KMS-11 (cell line): ENCODE results near the gene TGDS.

Experiments used
- H2AFZ ChIP-seq: fragments of 200-600 bp; sonication (generic); 2 replicates; pipeline ENCODE4 v1.6.1; 2016; ENCODE audit warnings: antibody characterized with exemption, mixed run types, low read depth
- H3K27ac ChIP-seq: fragments of 200-600 bp; sonication (generic); 2 replicates; pipeline ENCODE4 v1.6.1; 2016; ENCODE audit warnings: mild to moderate bottlenecking, mixed run types
- H3K27me3 ChIP-seq: fragments of 200-600 bp; sonication (generic); 2 replicates; pipeline ENCODE4 v1.6.1; 2017; ENCODE audit warnings: mild to moderate bottlenecking, low read depth, mixed run types, moderate library complexity; ENCODE audit not compliant: insufficient read depth
- H3K36me3 ChIP-seq: fragments of 200-600 bp; sonication (generic); 2 replicates; pipeline ENCODE4 v1.6.1; 2017; ENCODE audit warnings: mild to moderate bottlenecking, mixed run types; ENCODE audit not compliant: insufficient read depth
- H3K4me1 ChIP-seq: fragments of 200-600 bp; sonication (generic); 2 replicates; pipeline ENCODE4 v1.6.1; 2016; ENCODE audit warnings: mild to moderate bottlenecking, low read depth, mixed run types; ENCODE audit not compliant: poor library complexity, severe bottlenecking
- H3K4me2 ChIP-seq: fragments of 200-600 bp; sonication (generic); 2 replicates; pipeline ENCODE4 v1.7.0; 2016; ENCODE audit warnings: mild to moderate bottlenecking, mixed run types
- H3K4me3 ChIP-seq: fragments of 200-600 bp; sonication (generic); IDR thresholded peaks from 2 replicates; pipeline ENCODE4 v1.6.1; 2017; ENCODE audit warnings: low read depth, low read length, mixed read lengths; ENCODE audit not compliant: insufficient read depth
- H3K79me2 ChIP-seq: fragments of 200-600 bp; sonication (generic); 2 replicates; pipeline ENCODE4 v1.6.1; 2016; ENCODE audit warnings: low read depth, mixed run types; ENCODE audit not compliant: insufficient read depth
- H3K9ac ChIP-seq: fragments of 200-600 bp; sonication (generic); 2 replicates; pipeline ENCODE4 v1.6.1; 2016; ENCODE audit warnings: mild to moderate bottlenecking, mixed run types
- H4K20me1 ChIP-seq: fragments of 200-600 bp; sonication (generic); 2 replicates; pipeline ENCODE4 v1.6.1; 2016; ENCODE audit warnings: mild to moderate bottlenecking, mixed run types; ENCODE audit not compliant: insufficient read depth
- TF ChIP-seq, protein P1 (sequence below): fragments of 200-600 bp; sonication (generic); conservative IDR thresholded peaks from 2 replicates; pipeline ENCODE4 v1.6.1; 2017; ENCODE audit warnings: low read depth, mild to moderate bottlenecking, antibody characterized with exemption, low read length, moderate library complexity, mixed read lengths

The TGDS gene

DNA sequence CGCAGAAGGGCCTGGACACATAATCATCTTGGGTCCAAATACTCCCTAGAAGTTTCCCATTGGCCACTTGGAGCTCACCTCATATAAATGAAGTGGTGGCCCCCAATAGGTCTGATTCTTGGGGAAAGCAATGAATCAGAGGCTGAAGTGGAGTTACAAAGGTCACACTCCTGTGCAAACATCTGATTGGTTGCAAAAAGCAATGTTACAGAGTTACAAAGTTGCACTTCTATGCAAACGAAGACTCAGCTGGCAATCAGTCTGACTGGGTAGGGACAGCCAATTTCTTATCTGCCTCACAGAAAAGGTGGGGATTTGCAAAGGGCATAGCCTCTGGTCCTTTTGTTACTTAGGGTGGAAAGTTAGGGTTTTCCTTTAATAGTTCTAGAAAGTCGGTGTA, 3.9 kb upstream of the TGDS start:
- no peak overlapping the region for H3K4me2 ChIP-seq
- H3K79me2 ChIP-seq: peaks cover 18% of the 10 kb centered on the region; the same call in 1 of the 2 replicates
- H3K4me3 ChIP-seq: no peak overlapping the region
- TF ChIP-seq, protein P1, sequence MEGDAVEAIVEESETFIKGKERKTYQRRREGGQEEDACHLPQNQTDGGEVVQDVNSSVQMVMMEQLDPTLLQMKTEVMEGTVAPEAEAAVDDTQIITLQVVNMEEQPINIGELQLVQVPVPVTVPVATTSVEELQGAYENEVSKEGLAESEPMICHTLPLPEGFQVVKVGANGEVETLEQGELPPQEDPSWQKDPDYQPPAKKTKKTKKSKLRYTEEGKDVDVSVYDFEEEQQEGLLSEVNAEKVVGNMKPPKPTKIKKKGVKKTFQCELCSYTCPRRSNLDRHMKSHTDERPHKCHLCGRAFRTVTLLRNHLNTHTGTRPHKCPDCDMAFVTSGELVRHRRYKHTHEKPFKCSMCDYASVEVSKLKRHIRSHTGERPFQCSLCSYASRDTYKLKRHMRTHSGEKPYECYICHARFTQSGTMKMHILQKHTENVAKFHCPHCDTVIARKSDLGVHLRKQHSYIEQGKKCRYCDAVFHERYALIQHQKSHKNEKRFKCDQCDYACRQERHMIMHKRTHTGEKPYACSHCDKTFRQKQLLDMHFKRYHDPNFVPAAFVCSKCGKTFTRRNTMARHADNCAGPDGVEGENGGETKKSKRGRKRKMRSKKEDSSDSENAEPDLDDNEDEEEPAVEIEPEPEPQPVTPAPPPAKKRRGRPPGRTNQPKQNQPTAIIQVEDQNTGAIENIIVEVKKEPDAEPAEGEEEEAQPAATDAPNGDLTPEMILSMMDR: no peak
- peaks cover 15% of the 10 kb centered on the region for H3K4me1 ChIP-seq
- no peaks in the 10 kb centered on the region for H3K36me3 ChIP-seq
- H3K27ac ChIP-seq: no peak overlapping the region
- no peak overlapping the region for H2AFZ ChIP-seq
- no peaks in the 10 kb centered on the region for H3K27me3 ChIP-seq
- no peaks in the 10 kb centered on the region for H4K20me1 ChIP-seq
- H3K9ac ChIP-seq: no peak overlapping the region

DNA sequence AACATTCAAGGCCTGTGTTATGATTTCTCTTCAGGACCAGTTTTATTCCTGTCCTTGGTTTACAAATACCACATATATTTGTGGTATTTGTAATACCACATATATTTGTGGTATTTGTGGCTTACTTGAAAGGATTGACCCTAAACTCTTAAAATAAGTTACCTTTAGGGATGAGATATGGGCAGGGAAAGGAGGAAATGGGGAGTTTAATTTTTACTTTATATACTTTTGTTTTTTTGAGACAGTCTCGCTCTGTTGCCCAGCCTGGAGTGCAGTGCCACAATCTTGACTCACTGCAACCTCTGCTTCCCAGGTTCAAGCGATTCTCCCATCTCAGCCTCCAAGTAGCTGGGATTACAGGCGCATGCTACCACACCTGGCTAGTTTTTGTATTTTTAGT, 2.3 kb upstream of the TGDS start:
- Histone ChIP-seq H3K36me3 (no peaks in the 10 kb centered on the region), H3K79me2 (peaks cover 34% of the 10 kb centered on the region; the same call in 1 of the 2 replicates), H3K4me3 (no peak overlapping the region), H2AFZ (no peak overlapping the region), H3K27me3 (no peaks in the 10 kb centered on the region), H3K27ac (no peak overlapping the region), H4K20me1 (no peaks in the 10 kb centered on the region; the same call in 1 of the 2 replicates), H3K4me2 (no peak overlapping the region), H3K4me1 (peaks cover 29% of the 10 kb centered on the region), H3K9ac (no peak overlapping the region)
- TF ChIP-seq, protein P1: no peak

DNA sequence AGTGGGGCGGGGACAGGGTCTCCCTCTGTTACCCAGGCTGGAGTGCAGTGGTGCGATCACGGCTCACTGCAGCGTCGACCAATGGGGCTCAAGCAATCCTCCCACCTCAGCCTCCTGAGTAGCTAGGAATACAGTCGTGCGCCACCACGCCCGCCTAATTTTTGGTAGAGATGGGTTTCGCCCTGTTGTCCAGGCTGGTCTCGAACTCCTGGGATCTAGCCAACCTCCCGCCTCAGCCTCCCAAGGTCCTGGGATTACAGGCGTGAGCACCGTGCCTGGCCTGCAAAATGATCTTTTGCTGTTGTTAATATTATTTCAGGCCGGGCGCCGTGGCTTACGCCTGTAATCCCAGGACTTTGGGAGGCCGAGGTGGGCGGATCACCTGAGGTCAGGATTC, 621 bp upstream of the TGDS start:
- H3K27me3 ChIP-seq: no peaks in the 10 kb centered on the region

DNA sequence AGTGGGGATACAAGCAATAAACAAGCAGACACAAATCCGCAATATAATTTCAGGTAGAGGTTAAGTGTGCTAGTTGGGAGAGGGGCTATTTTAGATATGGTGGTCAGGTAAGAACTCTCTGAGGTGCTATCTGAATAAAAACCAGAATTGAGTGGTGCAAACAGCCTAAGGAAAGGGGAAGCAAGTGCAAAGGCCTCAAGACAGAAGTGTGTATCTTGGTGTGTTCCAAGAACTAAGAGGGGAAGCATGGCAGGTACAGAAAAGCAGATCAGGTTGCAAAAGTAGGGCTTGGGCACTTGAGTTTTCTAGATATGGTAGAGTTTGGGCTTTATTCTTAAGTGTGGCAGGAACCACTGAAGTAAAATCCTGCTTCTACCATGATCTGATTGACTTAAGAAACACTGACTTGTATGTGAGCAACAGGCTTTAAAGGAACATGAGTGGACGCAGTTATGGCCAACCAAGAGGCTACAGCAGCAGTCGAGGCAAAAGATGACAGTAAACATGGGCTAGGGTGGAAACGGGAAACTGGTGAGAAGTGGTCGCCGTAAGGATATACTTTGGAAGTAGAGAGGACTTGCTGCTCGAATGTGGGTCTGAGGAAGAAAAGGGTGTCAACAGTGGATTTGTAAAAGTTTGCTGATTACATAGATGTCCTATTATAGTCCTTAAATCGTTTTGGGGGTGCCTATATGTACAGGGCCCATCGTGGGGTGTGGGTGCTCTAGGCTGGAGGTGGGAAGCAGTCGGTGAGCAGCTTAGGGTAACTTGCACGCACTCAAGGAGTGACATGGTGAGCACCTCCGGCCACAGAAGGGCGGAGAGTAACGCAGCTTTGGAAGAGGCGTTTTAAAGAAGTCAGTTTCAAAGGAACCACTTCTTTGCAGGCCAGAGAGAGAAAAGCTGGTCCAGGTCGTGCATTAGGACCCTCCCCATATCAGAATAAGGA, 677 bp downstream of the TGDS start:
- Histone ChIP-seq H3K4me1 (peaks cover 37% of the 10 kb centered on the region), H3K79me2 (peaks cover 28% of the 10 kb centered on the region; the same call in 1 of the 2 replicates), H3K4me2 (peak overlapping the region; percentile 84), H3K9ac (peak overlapping the region; percentile 79; the same call in 1 of the 2 replicates), H3K36me3 (no peaks in the 10 kb centered on the region), H3K27me3 (no peaks in the 10 kb centered on the region), H4K20me1 (no peaks in the 10 kb centered on the region; the same call in 1 of the 2 replicates), H2AFZ (peak overlapping the region; percentile 75; the same call in 1 of the 2 replicates), H3K27ac (peak overlapping the region; percentile 42; the same call in 1 of the 2 replicates), H3K4me3 (no peak overlapping the region)
- TF ChIP-seq, protein P1: no peak

More for the DNA sequence above, 621 bp upstream of the TGDS start:
- TF ChIP-seq, protein P1: no peak
- peak overlapping the region; percentile 75; the same call in 1 of the 2 replicates for H2AFZ ChIP-seq
- peaks cover 24% of the 10 kb centered on the region for H3K4me1 ChIP-seq
- H3K4me2 ChIP-seq: peak overlapping the region; percentile 48; the same call in 1 of the 2 replicates
- H3K79me2 ChIP-seq: peaks cover 28% of the 10 kb centered on the region; the same call in 1 of the 2 replicates
- H3K4me3 ChIP-seq: no peak overlapping the region
- no peak overlapping the region for H3K9ac ChIP-seq
- no peaks in the 10 kb centered on the region; the same call in 1 of the 2 replicates for H4K20me1 ChIP-seq
- H3K27ac ChIP-seq: no peak overlapping the region
- no peaks in the 10 kb centered on the region for H3K36me3 ChIP-seq
